Activated CD8-positive, alpha-beta T cell treated with anti-CD3 and anti-CD28 coated beads for 36 hours (primary cell): ENCODE data around the gene STPG1. TPM values are rescaled to one million over a fixed set of nuclear protein-coding genes. Genes with fewer than 3 reads are reported as not detected.

Source experiments
- ATAC-seq: fragments of 200-7000 bp; cut with Tn5 transposase; one replicate; pipeline ENCODE4 v1.10.0; 2021; ENCODE audit warnings: mild to moderate bottlenecking, moderate library complexity
- CTCF ChIA-PET: fragments of 350-600 bp; sonication (Branson Sonifier 250); formaldehyde crosslinking; loops from one replicate; lab custom pipeline; 2021; ENCODE audit warnings: antibody characterized with exemption; lab: Charles Lee
- POLR2A ChIA-PET: fragments of 350-600 bp; sonication (Branson Sonifier 250); formaldehyde crosslinking; loops from one replicate; lab custom pipeline; 2021; ENCODE audit warnings: antibody characterized with exemption; lab: Charles Lee
- DNase-seq: peaks from one replicate; pipeline ENCODE4 v3.0.0-alpha.2; 2020
- H3K27ac Mint-ChIP-seq: one replicate; pipeline ENCODE4 v1.8.0; 2021; ENCODE audit warnings: mild to moderate bottlenecking, mixed read lengths
- H3K27me3 Mint-ChIP-seq: one replicate; pipeline ENCODE4 v1.8.0; 2021; ENCODE audit warnings: mixed read lengths
- H3K36me3 Mint-ChIP-seq: one replicate; pipeline ENCODE4 v1.8.0; 2021; ENCODE audit warnings: low read depth, mixed read lengths
- H3K4me1 Mint-ChIP-seq: one replicate; pipeline ENCODE4 v1.8.0; 2021; ENCODE audit warnings: low read depth, mixed read lengths
- H3K4me3 Mint-ChIP-seq: one replicate; pipeline ENCODE4 v1.8.0; 2021; ENCODE audit warnings: mild to moderate bottlenecking, moderate library complexity, mixed read lengths
- H3K9me3 Mint-ChIP-seq: one replicate; pipeline ENCODE4 v1.8.0; 2021; ENCODE audit warnings: mixed read lengths
- CTCF ChIP-seq: fragments of 200-600 bp; IDR thresholded peaks from one replicate; pipeline ENCODE4 v1.8.0; 2022; ENCODE audit warnings: antibody characterized with exemption, mild to moderate bottlenecking
- intact Hi-C: fragments of 100-400 bp; cut with micrococcal nuclease; formaldehyde crosslinking; loops from one replicate; pipeline ENCODE4 v1.10.0; 2022
- total RNA-seq, 2 experiments: library from RNA; stranded (reverse); gene quantifications; one replicate each; pipeline ENCODE4 v1.2.3, GENCODE V29; 2021

STPG1 gene
- total RNA-seq, 2 experiments from 2014 or later, result 5.6 to 6.3 TPM

- intact Hi-C loops, result loop anchor here (2.0 to 5.0 kb wide), 2 partner anchors 71 to 194 kb away; no protein-coding TSS in a partner anchor
- H3K27ac Mint-ChIP-seq, result peak overlapping the region; percentile 95
- no peak for TF ChIP-seq CTCF
- peaks cover 41% of the 10 kb centered on the region for H3K4me1 Mint-ChIP-seq
- H3K36me3 Mint-ChIP-seq, result peaks cover 2% of the 10 kb centered on the region
- POLR2A ChIA-PET, result interaction anchor here (0.7 to 1.6 kb wide), 10 partner anchors 10 to 201 kb away, joined by 3 to 5 read pairs (median 4); partner anchors contain the start of genes NIPAL3 and STPG1
- DNase-seq (no peak), ATAC-seq (no peak)
- no peaks in the 10 kb centered on the region for H3K9me3 Mint-ChIP-seq
- no peak overlapping the region for H3K4me3 Mint-ChIP-seq
- H3K27me3 Mint-ChIP-seq, result no peaks in the 10 kb centered on the region
- CTCF ChIA-PET, result interaction anchor here (0.8 to 8.0 kb wide), 39 partner anchors 9 to 438 kb away, joined by 3 to 376 read pairs (median 9); partner anchors contain the start of genes IFNLR1, NIPAL3, RCAN3 and STPG1
These were observed 20.5 kb downstream of the STPG1 start for GRCh38 chr1:24392982-24393650.

- Mint-ChIP-seq H3K27ac (peak overlapping the region; percentile 95), H3K36me3 (peaks cover 2% of the 10 kb centered on the region), H3K9me3 (no peaks in the 10 kb centered on the region), H3K4me1 (peaks cover 41% of the 10 kb centered on the region), H3K4me3 (peak overlapping the region; percentile 59), H3K27me3 (no peaks in the 10 kb centered on the region)
- intact Hi-C loops, result loop anchor here (2.0 to 5.0 kb wide), 2 partner anchors 70 to 194 kb away; no protein-coding TSS in a partner anchor
- ChIA-PET POLR2A (interaction anchor here (0.8 to 2.1 kb wide), 6 partner anchors 28 to 243 kb away, joined by 3 to 5 read pairs (median 4); no protein-coding TSS in a partner anchor), CTCF (interaction anchor here (1.0 to 8.0 kb wide), 45 partner anchors 8 to 438 kb away, joined by 3 to 376 read pairs (median 9); partner anchors contain the start of genes IFNLR1, NIPAL3, RCAN3 and STPG1)
- no peak for TF ChIP-seq CTCF
- no peak for DNase-seq
- ATAC-seq, result peak; percentile 15
These were observed 21.0 kb downstream of the STPG1 start for GRCh38 chr1:24392604-24392946.

GRCh38 chr1:24391882-24392603 lies 21.5 kb downstream of the STPG1 start:
- no peaks in the 10 kb centered on the region for H3K9me3 Mint-ChIP-seq
- peaks cover 41% of the 10 kb centered on the region for H3K4me1 Mint-ChIP-seq
- POLR2A ChIA-PET, result interaction anchor here (0.8 to 2.1 kb wide), 8 partner anchors 10 to 242 kb away, joined by 3 to 9 read pairs (median 5); no protein-coding TSS in a partner anchor
- peak; percentile 84 for TF ChIP-seq CTCF
- H3K4me3 Mint-ChIP-seq, result peak overlapping the region; percentile 59
- DNase-seq (peak; percentile 75), ATAC-seq (peak; percentile 80)
- H3K36me3 Mint-ChIP-seq, result peaks cover 2% of the 10 kb centered on the region
- no peaks in the 10 kb centered on the region for H3K27me3 Mint-ChIP-seq
- CTCF ChIA-PET, result interaction anchor here (0.7 to 8.0 kb wide), 76 partner anchors 8 to 439 kb away, joined by 3 to 376 read pairs (median 6); partner anchors contain the start of genes CLIC4, IFNLR1, NIPAL3 and RCAN3
- intact Hi-C loops, result loop anchor here (2.0 to 5.0 kb wide), 2 partner anchors 70 to 193 kb away; no protein-coding TSS in a partner anchor
- peak overlapping the region; percentile 95 for H3K27ac Mint-ChIP-seq

- POLR2A ChIA-PET, result interaction anchor here (0.8 to 2.1 kb wide), 7 partner anchors 9 to 241 kb away, joined by 3 to 9 read pairs (median 5); no protein-coding TSS in a partner anchor
- H3K27me3 Mint-ChIP-seq, result no peaks in the 10 kb centered on the region
- H3K27ac Mint-ChIP-seq, result peak overlapping the region; percentile 95
- DNase-seq, result peak; percentile 76
- CTCF ChIA-PET, result interaction anchor here (0.7 to 8.0 kb wide), 84 partner anchors 10 to 439 kb away, joined by 3 to 376 read pairs (median 5); partner anchors contain the start of genes CLIC4, IFNLR1, NIPAL3 and RCAN3
- H3K36me3 Mint-ChIP-seq, result peaks cover 2% of the 10 kb centered on the region
- peak; percentile 93 for TF ChIP-seq CTCF
- intact Hi-C loops, result loop anchor here (5.0 kb wide), 1 partner anchor 69 kb away; no protein-coding TSS in a partner anchor
- no peaks in the 10 kb centered on the region for H3K9me3 Mint-ChIP-seq
- peak overlapping the region; percentile 59 for H3K4me3 Mint-ChIP-seq
- peaks cover 46% of the 10 kb centered on the region for H3K4me1 Mint-ChIP-seq
- peak; percentile 74 for ATAC-seq
These were observed 22.4 kb downstream of the STPG1 start for GRCh38 chr1:24390924-24391782.
